ENCODE measurements around the gene TMEM179.

- TF ChIP-seq EZH2 (IDR thresholded peaks at IDR 0.05; ENCODE audit: low read length) (no peak), CTCF (optimal IDR thresholded peaks at IDR 0.05 in 1 of 3, IDR thresholded peaks at IDR 0.05 in 1 of 3, conservative IDR thresholded peaks at IDR 0.05 in 1 of 3; ENCODE audit: extremely low read depth in 1 of 3, insufficient read depth in 2 of 3, low read length in 3 of 3) (no peak)
Observed at GRCh38 chr14:104644091-104644635, 39.6 kb upstream of the TMEM179 start.
